Measurements from ENCODE around the gene WNT5A.

Gene WNT5A

DNA sequence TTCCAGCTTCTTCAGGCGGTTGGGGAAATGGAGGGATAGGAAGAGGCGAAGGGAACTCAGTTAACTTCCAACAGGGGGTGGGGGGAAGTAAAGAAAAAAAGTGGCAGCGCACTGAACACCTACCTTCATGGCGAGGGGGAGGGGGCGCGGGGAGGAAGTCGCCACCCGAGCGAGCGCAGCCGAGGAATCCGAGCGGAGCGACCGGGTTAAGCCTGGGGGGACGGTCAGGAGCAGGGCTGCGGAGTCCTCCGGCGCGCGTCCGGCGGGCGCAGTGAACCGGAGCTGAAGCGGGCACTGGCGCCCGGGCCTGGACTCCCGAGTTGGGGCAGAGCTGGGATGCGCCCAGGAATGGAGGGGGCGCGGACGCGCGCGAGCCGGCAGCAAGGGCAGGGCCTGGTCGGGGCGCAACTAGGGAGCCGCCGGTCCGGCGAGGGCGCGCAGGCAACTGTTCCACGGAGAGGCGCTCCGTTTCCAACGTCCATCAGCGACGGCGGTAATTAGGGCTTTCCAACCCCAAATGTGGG lies at the start of gene WNT5A:
Gene WNT5A (minus strand): TSS at position 450 of the 524 bp plus-strand sequence. CDS start 321 bp downstream, at position 129.
- no peak for DNase-seq

GRCh38 chr3:55534876-55535275 lies 47.8 kb upstream of the WNT5A start:
- DNase-seq = no peak

- no peak for DNase-seq
Observed at GRCh38 chr3:55532806-55533205, 45.7 kb upstream of the WNT5A start.

DNA sequence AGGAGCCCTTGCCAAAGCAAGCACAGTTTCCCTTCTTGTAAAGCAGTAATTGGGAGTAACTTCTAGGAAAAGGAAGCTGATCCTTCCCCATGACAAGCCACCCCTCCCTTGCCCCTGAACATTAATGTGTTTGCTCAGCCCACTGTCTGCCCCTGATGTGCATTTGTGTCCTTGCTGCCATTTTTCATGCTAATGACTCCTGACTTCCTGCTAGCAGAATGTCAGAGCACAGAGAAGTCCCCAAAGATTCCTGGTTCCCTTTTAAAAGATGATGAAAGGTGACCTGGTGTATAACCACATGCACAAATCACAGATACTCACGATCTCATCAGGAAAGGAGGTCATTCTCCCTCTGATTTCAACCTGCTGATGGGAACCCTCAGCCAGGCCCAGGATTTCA lies 44.2 kb upstream of the WNT5A start:
- DNase-seq = no peak

GRCh38 chr3:55527361-55527760 lies 40.3 kb upstream of the WNT5A start:
- DNase-seq = no peak

- no peak for DNase-seq
Observed at GRCh38 chr3:55526332-55527030, 39.4 kb upstream of the WNT5A start.

DNA sequence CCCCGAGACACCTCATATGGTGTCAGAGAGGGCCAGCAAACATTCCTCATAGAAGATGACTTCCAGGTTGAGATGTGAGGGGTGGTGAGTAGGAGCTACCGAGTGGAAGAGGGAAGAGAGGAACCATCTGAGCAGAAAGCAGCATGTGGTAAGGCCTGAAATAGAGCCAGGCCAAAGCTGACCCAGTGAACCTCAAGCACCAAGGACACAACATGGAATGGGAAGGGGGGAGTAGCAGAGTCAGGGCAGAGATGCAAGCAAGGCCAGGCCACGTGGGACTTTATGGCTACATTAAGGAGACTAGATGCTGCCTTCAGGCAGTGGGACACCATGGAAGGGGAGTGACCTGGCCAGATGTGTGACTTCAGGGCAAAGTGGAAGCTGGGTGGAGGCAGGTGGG lies 38.3 kb upstream of the WNT5A start:
- no peak for DNase-seq

DNA sequence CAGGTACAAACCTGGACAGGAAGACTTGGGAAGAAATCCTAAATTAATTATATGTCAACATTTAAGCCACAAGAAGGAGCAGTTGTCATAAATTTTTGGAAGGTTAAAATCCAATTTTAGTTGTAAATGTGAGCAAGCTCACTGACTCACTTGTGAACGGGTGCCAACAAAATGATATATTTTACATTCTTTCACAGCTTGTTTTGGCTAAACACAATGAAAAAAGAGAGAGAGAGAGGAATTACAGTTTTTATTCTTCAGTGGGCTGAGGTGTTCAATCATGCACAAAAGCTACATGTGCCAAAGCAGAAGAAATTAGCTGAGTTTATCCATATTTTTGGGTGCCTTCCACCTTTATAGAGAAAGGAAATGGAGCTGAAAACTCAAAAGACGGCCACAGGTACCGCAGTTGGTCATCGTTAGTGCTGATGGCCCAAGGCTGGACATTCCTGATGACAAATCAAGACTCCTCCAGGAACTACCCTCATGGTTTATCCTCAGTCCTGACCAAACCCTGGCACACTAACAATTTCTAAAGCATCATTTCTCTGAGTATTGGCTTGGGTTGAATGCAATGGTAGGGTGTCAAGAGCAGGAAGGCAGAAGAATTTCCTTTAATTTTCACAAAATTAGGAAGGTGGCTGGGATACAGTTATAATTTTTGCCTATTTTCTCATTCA lies 37.6 kb upstream of the WNT5A start:
- no peak for DNase-seq

- DNase-seq = no peak
Observed at GRCh38 chr3:55523471-55523870, 36.4 kb upstream of the WNT5A start.

DNA sequence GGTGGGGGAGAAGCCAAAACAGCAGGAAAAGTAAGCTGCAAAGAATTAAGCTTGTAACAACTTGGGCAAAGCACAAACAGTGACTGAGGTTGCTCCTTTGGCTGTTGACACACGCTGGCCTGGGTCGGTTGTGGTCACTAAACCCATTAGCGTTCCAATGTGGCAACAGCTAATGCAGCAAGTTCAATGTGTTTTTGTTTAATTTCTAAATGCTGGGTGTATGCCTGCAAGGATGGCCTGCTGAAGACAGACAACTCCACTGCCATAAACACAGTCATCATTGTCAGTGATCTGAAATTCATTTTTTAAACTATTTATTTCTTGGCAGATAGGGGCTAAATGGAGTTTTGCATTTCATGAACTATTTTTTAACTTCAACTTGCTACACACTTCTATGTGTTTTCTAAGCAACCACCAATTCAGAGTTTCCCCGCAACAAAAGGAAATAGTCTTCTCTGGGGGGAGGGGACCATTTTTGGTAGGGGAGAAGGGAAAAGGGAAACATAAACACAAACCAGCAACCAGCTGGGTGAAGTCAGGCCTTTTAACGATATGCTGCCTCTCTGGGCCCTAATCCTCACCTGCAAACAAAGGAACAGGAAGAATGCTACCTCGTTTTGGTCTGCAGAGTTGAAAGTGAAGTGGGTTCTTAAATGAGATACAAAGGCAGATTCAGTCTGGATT lies 34.8 kb upstream of the WNT5A start:
- no peak for DNase-seq

DNA sequence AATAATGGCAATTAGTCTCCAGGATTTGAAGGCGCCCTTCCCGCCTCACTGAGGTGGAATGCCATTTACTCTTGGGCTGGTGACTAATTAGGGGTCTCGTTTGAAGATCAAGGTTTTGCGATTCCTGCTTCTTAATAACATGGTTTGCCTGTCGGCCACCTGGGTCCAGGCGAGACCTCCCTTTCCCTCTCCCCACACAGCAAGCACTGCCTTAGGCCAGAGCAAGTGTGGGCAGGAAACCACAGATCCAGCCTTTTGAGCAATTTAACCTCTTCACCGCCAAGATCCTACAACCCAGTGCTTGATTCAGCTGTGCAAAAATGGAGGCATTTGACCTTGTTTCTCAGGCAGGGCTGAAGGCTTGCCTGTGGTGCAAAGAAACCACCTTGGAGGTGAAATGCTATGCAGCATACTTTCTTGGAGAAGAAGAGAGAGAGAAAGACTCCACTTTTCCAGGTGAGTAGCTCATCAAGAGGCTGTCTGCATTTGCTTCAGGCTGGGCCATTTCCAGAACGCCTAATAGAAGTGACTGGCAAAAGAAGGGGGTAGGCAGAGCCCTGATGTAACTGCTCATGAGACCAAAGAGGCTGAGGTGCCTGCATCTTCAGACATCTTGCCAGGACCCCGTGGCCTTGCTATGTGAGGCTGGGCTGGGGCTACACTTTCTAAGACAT lies 34.1 kb upstream of the WNT5A start:
- DNase-seq = no peak

GRCh38 chr3:55519019-55519418 lies 31.9 kb upstream of the WNT5A start:
- DNase-seq = no peak

DNA sequence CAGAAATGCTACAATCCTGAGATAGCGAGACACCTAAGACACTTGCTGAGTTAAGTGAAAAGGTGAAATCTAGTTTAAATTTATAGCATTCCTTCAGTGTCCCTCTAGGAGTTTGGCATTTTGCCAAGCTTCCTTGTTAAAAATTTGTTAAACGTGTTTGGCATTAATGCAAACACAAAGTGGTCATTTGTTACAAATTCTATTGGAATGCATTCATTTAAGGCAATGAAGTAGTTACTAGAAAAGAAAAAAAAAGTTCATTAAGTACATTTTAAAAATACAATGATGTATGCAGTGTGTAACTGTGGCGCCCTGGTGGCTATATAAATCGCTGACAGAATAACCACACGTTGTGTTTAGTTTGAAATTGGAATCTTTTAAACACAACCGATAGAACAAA lies 31.3 kb upstream of the WNT5A start:
- no peak for DNase-seq

- DNase-seq = no peak
Observed at GRCh38 chr3:55516392-55517030, 29.4 kb upstream of the WNT5A start.

DNA sequence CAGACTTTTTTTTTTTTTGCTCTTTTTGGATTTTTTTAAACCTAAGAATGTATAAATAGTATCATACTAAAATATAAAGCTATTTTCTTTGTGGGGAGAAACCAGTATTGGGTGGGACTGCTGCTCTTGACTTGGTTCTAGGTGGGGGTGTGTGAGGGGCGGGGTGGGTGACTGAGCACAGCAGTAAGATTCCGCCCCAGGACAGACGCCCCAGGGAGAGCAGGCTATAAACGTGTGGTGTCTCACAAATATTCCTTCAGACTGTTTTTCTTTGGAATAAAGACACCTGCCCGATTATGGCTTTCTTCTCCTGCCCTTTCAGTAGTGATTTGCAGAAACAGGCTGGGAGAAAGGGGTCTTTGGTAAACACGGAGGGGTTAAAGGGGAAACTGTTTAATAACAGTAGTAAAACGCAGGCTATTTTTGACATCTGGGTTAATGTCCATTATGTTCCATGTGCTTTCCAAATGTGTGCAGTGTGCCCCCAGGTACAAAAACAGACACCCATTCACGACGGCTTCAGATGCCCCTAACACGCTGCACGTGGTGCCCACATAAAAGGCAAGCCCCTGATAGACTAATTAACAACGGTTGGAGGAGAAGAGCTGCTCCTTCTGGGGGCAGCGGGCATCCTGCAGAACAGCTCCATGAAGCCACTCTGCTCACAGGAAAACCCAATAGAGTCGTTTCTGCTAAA lies 28.6 kb upstream of the WNT5A start:
- DNase-seq = no peak

- DNase-seq = no peak
Observed at GRCh38 chr3:55514962-55515361, 27.9 kb upstream of the WNT5A start.

GRCh38 chr3:55512571-55513343 lies 25.7 kb upstream of the WNT5A start:
- no peak for DNase-seq

- DNase-seq = no peak
Observed at GRCh38 chr3:55511895-55512570, 24.9 kb upstream of the WNT5A start.

GRCh38 chr3:55508335-55508734 lies 21.2 kb upstream of the WNT5A start:
- DNase-seq = no peak

DNA sequence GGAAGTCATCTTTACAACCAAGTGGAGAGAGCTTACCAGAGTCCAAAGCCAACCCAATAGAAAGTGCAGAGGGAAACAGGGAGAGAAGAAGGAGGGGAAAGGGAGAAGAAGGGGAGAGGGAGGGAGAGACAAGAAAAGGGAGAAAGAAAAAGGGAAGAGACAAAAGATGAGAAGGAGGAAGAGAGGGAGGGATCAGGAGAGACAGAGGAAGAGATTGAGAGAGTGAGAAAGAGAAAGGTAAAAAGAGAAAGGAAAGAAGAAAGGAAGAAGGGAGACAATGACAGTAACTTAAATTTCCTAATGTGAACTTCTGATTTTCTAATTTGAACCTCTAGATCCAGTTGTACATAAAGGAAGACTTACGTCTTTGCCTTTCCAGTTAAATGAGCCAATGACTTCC lies 20.7 kb upstream of the WNT5A start:
- no peak for DNase-seq

GRCh38 chr3:55505776-55506175 lies 18.7 kb upstream of the WNT5A start:
- DNase-seq = no peak
